ENCODE measurements around the gene NPIPB4. TPM values are rescaled to one million over a fixed set of nuclear protein-coding genes. Genes with fewer than 3 reads are reported as not detected.
A peak's percentile ranks its signal among the peaks of the same experiment; 100 is the strongest.
"Not testable (repeated sequence)": the region's sequence is repeated elsewhere in the genome, so short reads cannot be mapped to it uniquely, and the experiment has no call there.

The NPIPB4 gene
- total RNA-seq: 49.6 TPM
- long read RNA-seq, partial matches to known transcripts: 0 of 4 reads
- long read RNA-seq, other reads (novel, unspliced or antisense): 4 of 4 reads

DNA sequence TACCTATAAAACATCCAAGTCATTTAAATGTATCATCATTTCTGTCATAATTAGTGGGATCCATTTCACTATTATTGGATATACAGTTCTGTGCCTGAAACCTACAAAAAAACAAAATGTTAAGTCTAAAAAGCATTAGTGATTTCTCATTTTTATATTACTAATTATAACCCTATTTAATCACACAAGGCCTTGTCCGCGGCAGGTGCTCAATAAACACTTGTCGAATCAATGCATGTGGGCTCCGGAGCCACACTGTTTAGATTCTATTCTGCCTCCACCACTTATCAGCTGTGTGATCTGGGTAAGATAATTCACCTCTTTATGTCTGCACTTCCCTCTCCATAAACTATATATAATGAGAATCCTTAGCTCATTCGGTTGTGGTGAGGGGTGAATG, at the start of gene NPIPB4:
Gene NPIPB4, minus strand, starts transcription at position 101 of the 400 bp plus-strand sequence. CDS start 378 bp downstream, outside the sequence.
- DNase-seq (ENCODE audit: low spot score); intact Hi-C loops (cut with DNase I): not testable (repeated sequence)

DNA sequence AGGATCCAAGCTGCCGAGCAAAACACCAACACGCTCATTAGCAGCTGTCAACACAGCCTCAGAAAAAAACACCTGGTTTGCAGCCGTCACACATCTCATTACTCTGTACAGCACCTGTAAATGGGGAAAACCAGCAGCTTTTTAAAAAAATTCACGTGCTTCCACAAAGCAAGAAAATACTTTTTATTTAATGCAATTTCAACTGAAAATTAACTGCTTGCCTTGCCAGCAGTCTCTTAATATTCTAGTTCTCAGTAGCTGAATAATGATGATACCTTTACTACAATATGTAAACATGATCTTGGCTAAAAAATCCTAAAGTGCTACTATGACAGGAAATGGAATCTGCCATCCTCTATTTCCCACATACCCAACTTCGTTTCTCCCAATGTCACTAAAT, 41.4 kb upstream of the NPIPB4 start:
- DNase-seq (ENCODE audit: low spot score); intact Hi-C loops (cut with DNase I): not testable (repeated sequence)

DNA sequence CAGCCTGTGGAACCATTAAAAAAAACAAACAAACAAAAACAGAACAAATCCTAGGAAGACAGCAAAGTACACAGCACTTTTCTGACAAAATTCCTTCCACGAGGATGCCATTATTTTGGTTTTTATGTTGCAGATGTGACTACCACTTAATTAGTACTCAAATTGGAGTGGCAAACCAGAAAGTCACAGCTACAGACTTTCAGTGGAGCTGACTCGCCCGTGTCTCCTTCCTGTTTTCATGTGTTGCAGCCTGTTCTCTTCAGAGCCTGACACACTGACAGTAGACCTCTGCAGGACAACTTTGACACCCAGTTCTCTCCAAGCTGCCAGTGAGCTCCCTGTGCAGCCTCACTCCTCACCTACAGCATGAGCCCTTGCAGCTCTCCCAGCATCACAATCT, 24.4 kb upstream of the NPIPB4 start:
- DNase-seq (ENCODE audit: low spot score); intact Hi-C loops (cut with DNase I): not testable (repeated sequence)

DNA sequence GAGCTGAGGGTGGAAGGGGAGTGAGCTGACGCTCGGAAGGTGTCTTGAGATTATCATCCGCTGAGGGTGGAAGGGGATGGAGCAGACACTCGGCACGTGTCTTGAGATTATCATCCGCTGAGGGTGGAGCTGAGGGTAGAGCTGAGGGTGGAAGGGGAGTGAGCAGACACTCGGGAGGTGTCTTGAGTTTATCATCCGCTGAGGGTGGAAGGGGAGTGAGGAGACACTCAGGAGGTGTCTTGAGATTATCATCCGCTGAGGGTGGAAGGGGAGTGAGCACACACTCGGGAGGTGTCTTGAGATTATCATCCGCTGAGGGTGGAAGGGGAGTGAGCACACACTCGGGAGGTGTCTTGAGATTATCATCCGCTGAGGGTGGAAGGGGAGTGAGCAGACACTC, 20.4 kb downstream of the NPIPB4 start:
- DNase-seq (ENCODE audit: low spot score); intact Hi-C loops (cut with DNase I): not testable (repeated sequence)

DNA sequence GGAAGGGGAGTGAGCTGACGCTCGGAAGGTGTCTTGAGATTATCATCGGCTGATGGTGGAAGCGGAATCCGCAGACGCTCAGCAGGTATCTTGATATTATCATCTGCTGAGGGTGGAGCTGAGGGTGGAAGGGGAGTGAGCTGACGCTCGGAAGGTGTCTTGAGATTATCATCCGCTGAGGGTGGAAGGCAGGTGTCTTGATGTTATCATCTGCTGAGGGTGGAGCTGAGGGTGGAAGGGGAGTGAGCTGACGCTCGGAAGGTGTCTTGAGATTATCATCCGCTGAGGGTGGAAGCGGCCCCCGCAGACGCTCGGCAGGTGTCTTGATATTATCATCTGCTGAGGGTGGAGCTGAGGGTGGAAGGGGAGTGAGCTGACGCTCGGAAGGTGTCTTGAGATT, 21.2 kb downstream of the NPIPB4 start:
- intact Hi-C loops (cut with DNase I): not testable (repeated sequence)

DNA sequence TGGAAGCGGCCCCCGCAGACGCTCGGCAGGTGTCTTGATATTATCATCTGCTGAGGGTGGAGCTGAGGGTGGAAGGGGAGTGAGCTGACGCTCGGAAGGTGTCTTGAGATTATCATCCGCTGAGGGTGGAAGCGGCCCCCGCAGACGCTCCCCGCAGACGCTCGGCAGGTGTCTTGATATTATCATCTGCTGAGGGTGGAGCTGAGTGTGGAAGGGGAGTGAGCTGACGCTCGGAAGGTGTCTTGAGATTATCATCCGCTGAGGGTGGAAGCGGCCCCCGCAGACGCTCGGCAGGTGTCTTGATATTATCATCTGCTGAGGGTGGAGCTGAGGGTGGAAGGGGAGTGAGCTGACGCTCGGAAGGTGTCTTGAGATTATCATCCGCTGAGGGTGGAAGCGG, 21.8 kb downstream of the NPIPB4 start:
- not testable (repeated sequence) for DNase-seq (ENCODE audit: low spot score)

More for the DNA sequence above, 21.2 kb downstream of the NPIPB4 start:
- not testable (repeated sequence) for DNase-seq (ENCODE audit: low spot score)

DNA sequence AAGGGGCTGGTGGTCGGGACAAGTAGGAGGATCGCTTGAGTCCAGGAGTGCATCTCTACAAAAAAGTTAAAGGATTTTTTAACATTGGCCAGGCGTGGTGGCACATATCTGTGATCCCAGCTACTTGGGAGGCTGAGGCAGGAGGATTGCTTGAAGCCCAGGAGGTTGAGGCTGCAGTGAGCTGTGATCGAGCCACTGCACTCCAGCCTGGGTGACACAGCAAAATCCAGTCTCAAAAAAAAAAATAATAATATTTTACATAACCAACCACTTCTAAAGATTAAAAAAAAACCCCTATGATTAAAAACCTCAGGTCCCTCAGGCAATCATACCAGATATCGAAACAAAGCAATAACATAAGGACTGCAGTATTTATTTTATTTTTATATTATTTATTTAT, 23.3 kb downstream of the NPIPB4 start:
- intact Hi-C loops (cut with DNase I); DNase-seq (ENCODE audit: low spot score): not testable (repeated sequence)

More for the DNA sequence above, 21.8 kb downstream of the NPIPB4 start:
- intact Hi-C loops (cut with DNase I): not testable (repeated sequence)

DNA sequence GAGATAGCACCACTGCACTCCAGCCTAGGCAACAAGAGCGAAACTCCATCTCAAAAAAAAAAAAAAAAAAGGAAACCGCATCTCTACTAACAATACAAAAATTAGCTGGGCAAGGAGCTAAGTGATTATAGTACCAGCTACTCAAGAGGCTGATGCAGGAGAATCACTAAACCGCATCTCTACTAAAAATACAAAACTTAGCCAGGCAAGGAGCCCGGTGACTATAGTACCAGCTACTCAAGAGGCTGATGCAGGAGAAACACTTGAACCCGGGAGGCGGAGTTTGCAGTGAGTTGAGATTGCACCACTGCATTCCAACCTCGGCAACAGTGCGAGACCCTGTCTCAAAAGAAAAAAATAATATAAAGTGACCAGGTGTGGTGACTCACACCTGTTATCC, 27.6 kb downstream of the NPIPB4 start:
- DNase-seq (ENCODE audit: low spot score); intact Hi-C loops (cut with DNase I): not testable (repeated sequence)

DNA sequence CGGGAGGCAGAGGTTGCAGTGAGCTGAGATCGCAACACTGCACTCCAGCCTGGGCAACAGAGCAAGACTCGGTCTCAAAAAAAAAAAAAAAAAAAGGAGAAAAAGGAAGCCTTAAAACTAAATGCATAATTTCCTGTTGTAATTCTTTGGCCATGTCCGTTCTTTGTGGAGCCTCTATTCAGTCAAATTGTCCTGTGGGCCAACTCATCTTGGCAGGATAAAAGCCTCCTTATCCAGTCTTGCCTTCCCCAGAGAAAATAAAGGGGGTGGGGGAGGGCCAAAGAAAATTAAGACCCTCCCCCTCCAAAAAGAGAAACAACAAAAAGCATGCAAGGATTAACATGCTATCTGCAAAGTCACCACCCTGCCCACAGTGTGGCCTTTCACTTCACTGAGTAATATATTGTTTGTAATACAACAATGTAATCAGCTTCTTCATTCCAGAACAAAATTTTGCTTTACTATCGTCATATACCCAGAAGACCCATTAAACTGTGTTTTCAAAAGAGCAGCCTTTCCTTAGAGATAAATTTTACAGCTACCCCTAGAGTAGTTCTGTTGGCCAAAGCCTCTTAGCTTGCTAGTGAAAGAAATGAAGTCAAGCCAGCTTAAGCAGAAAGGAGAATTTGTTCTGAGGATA, 31.4 kb downstream of the NPIPB4 start:
- DNase-seq (ENCODE audit: low spot score); intact Hi-C loops (cut with DNase I): not testable (repeated sequence)

DNA sequence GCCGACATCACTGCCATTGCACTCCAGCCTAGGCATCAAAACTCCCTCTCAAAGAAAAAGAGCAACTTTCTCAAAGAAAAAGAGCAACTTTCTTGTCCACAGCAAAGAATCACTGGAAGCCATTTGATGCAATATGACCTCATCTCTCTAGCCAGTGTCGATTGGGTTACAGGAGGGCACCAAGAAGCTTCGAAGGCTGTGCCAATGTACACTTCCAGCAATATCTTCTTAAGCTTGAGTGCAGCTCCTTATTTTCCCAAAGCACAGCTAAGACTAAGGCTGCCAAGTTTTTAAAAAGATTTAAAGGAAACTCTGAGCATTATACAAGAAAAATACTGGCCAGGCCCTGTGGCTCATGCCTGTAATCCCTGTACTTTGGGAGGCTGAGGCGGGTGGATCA, 32.0 kb downstream of the NPIPB4 start:
- intact Hi-C loops (cut with DNase I); DNase-seq (ENCODE audit: low spot score): not testable (repeated sequence)

DNA sequence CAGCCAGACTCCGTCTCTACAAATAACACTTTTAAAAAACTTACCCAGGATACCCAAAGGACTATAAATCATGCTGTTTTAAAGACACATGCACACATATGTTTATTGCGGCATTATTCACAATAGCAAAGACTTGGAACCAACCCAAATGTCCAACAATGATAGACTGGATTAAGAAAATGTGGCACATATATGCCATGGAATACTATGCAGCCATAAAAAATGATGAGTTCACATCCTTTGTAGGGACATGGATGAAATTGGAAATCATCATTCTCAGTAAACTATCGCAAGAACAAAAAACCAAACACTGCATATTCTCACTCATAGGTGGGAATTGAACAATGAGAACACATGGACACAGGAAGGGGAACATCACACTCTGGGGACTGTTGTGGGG, 34.3 kb downstream of the NPIPB4 start:
- intact Hi-C loops (cut with DNase I); DNase-seq (ENCODE audit: low spot score): not testable (repeated sequence)

DNA sequence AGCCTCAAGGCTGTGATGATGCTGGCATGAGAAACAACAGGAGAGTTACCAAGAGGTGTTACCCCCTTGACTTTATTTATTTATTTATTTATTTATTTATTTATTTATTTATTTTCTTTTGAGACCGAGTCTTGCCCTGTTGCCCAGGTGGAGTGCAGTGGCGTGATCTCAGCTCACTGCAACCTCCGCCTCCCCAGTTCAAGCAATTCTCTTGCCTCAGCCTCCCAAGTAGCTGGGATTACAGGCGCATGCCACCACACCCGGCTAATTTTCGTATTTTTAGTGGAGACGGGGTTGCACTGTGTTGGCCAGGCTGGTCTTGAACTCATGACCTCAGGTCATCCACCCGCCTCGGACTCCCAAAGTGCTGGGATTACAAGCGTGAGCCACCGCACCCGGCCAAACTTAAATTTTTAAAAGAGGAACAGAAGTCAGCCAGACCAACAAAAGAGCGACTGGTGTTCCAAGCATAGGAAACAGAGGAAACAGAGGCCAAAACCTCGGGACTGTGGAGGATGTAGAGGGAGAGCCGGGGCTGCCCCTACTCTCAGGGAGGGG, 36.6 kb downstream of the NPIPB4 start:
- intact Hi-C loops (cut with DNase I); DNase-seq (ENCODE audit: low spot score): not testable (repeated sequence)

DNA sequence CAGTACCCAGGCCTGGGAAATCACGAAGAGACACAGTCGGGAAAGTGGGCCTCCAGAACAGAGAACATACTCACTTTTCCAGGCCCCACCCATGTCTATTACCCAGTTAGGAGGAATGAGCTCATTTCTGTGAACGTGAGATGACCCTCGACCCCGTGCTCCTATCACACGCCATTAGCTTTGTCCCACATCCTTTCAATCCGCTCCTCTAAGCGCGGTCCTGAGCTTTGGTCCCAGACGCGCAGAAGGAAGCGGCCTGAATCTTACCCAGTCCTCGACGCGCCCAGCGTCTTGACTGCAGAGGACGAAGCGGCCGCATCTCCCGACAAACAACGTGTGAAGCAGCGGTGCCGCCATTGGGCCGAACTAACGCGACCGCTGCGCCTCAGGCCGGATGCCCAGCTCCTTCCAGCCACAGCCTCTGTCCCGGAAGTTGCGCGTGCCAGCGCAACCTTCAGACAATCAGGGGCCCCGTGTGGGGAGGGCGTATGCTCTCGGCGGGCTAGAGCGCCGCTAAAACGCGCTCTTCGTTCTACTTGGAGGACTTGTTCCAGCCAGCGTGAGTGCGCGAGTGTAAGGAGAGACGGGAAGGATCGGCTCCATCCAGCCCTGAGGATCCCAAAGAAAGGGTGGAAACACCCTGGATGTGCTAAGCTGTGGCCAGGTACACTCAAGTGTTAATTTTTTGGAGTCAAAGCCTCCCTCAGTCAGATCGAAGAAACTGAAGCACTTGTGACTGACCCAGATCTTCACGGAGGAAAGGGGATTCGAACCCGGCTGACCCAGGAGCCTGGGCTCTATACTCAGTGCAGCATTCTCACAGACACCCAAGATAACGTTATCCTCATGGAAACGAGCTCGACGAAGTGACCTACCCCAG, 37.3 kb downstream of the NPIPB4 start:
- intact Hi-C loops (cut with DNase I): not testable (repeated sequence)

DNA sequence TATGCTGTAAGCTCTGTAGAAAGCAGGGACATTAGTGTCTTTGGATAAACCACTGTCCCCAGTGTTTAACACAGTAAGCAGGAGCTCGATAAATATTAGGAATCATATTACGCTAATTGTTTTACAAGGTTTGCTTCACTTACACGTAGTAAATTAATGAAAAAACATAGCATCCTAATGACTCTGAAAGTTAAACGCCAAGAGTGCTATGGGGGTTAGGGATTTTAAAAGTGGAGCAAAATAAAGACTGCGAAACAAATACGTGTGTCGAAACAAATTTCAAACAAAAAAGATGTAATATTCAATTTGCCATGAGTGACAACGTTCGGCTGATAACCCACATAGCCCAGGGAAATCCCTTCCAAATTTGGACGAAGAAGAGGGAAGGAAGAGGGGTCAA, 37.9 kb downstream of the NPIPB4 start:
- DNase-seq (ENCODE audit: low spot score); intact Hi-C loops (cut with DNase I): not testable (repeated sequence)

More for the DNA sequence above, 37.3 kb downstream of the NPIPB4 start:
- DNase-seq (ENCODE audit: low spot score): peak; percentile 84

DNA sequence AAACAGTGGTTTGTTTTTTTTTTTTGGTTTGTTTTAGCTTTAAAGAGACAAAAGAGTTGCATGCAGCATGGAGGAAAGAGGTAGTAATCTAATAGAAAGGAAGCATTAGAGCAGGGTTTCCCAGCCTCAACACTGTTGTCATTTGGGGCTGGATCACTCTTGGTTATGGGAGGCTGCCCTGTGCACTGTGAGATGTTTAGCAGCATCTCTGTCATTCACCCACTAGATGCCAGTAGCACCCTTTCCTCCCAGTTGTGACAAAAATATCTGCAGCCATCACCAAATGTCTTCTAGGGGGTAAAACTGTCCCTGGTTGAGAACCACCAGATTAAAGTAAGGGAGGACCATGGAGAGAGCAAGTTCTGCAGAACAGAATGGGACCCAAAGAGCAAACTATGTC, 40.5 kb downstream of the NPIPB4 start:
- intact Hi-C loops (cut with DNase I); DNase-seq (ENCODE audit: low spot score): not testable (repeated sequence)

DNA sequence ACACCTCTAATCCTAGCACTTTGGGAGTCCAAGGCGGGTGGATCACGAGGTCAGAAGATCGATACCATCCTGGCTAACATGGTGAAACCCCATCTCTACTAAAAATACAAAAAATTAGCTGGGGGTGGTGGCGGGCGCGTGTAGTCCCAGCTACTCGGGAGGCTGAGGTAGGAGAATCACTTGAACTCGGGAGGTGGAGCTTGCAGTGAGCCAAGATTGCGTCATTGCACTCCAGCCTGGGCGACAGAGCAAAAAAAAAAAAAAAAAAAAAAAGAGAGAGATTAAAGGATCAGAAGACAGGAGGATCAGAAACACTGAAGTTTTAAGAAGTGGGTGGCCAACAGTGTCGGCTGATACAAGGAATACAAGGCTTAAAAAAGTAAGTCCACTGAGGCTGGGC, 41.9 kb downstream of the NPIPB4 start:
- DNase-seq (ENCODE audit: low spot score); intact Hi-C loops (cut with DNase I): not testable (repeated sequence)

DNA sequence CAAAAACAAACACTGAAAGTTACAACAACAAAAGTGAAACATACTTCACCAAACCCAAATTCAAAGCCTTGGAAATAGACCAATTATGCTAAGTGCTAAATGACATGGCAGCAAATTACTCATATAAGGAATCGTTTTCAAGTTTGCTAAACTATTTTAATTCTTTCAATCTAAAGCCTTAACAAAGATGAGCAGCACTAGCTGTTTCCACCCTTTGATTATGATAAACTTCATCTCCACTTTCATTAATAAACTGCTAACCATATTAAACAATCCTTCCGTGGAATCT, 55.2 kb downstream of the NPIPB4 start:
- DNase-seq (ENCODE audit: low spot score); intact Hi-C loops (cut with DNase I): not testable (repeated sequence)

DNA sequence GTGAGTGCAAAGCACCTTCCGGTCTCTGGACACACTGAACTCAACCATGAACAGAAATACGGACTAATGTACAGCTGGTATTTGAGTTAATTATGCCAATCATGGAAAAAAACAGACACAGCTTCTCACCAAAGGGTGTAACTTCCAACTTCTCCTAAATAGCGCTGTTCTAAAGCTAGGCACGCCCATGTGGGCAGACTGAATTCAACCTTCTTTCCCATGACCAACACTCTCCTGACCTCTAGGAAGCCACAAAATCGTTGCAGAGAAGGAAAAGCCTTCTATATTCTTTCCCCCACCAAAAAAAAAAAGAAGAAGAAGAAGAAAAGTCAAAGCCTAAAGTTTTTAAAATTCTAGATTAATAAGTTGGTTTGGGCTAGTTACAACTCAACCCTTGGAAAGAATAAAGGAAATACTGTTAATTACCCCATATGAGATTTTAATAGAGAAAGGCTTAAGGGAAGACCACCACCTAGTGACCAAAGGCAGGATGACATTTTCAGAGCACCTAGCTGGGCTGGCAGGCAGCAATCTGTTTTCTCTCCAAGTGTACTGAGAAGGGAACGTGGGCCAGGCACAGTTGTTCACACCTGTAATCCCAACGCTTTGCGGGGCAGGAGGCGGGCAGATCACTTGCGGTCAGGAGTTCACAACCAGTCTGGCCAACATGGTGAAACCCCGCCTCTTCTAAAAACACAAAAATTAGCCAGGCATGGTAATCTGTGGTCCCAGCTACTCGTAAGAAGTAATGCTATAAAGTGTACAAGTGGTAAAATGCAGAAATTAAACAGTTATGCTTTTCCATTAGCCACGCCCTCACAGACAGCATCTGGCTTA, 55.8 kb downstream of the NPIPB4 start:
- DNase-seq (ENCODE audit: low spot score); intact Hi-C loops (cut with DNase I): not testable (repeated sequence)

DNA sequence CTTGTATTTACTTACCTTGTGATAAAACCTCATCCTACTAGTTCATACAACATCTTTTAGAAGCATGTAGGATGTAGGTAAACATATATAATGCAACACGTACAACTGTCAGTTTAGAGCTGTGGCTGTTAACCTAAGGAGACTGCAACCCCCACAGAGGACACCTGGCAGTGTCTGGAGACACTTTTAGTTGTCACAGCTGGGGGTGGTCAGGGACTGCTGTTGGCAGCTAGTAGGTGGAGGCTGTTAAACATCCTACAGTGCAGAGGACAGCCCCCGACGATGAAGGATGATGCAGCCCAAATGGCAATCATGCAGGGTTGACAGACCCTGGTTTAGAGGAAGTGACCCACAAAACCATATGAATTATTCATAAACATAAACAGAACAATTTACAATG, 59.0 kb downstream of the NPIPB4 start:
- intact Hi-C loops (cut with DNase I); DNase-seq (ENCODE audit: low spot score): not testable (repeated sequence)

All from cardiac septum (tissue), 1 donor.